SHP77 treated with DMSO at 0.1 percent for 48 hours (cell line): ENCODE data around the gene PDILT.

ENCODE experiments used
- DNase-seq: peaks from one replicate; lab custom pipeline; 2025; lab: John Stamatoyannopoulos, UW

Gene PDILT

DNA sequence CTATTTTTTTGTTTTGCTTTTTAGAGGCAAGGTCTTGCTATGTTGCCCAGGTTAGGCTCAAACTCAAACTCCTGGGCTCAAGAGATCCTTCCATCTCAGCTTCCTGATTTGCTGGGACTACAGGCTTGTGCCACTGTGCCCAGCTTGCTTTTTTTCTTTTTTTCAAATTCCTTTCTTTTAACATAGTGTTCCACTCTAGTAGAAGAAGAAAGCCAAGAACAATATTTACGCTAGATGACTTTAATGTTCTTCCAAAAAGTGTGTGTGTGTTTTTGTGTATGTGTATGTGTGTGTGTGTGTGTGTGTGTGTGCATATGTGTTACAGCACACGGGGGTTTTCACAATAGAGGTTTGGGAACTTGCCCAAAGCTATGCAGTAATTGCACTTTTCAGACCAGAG, 41.3 kb downstream of the PDILT start:
- DNase-seq, result no peak

DNA sequence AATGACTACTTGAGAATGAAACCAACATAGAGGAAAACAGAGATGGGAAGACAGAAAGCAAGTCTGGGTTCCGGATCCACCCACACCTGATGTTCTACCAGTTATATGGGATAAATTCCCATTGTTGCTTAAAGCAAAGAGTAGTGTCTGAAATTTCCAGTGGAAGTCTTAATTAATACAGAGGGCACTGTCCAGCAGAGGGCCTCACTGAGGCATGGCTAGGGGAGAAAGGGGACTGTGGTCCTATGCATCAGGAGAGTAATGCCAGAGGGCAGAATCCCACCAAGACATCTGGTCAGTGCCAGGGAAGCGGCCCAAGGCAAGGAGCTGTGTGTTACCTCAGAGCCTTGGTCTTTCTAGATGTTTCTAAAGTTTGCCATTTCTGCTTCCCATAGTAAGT, 44.5 kb downstream of the PDILT start:
- no peak for DNase-seq

DNA sequence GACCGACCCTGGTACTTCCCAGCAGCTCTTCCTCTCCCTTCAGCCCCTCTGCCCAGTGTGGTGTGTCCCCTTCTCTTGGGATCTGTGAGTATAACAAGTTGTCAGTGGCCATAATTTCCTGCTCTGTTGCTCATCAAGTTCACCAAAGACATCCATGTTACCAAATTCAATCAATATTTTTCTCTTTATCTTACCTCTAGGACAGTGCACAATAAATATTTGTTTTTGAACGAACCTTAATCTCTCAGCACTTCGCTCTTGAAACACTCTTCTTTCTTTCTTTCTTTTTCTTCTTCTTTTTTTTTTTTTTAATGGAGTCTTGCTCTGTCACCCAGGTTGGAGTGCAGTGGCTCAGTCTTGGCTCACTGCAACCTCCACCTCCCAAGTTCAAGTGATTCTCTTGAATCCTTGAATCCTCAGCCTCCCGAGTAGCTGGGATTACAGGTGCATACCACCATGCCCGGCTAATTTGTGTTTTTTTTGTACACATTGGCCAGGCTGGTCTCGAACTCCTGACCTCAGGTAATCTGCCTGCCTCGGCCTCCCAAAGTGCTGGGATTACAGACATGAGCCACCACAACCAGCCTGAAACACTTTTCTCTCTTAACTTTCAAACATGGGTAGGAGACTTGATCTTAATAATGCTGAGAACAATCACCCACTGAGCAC, 49.3 kb downstream of the PDILT start:
- no peak for DNase-seq

DNA sequence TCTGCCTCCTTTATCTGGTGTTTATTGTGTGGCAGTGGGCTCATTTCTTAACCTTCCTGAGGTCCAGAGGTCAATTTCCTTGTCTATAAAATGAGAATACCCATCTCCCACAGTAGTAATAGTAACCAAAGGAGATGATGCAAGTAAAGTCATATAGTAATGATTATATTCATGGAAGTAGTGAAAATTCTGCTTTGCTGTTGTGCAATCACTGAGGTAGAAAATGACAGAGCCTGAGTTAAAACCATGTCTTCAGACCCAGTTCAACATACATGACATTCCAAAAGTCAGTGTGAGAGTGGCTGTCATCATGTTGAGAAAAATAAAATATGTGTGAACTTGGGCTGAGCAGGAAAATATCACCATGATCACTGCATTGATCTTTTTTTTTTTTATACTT, 51.2 kb downstream of the PDILT start:
- DNase-seq, result no peak

DNA sequence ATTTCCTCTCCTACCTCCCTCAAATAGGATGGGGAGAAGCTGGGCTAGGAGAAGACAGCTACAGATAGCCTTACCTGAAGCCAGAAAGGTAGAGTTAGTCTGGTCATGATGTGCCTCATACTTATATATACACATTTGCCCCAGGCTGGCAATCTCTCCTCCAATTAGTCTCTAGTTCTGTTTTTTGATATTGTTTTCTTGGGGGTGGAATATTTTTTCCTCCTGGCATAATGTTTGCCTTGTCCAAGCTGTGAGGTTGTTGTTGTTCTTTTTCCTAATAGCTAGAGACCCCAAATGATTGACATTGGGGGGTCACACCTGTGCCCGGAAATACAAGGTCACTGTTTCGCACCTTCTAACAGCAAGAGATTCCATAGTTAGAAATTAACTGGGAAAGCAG, 51.9 kb downstream of the PDILT start, which contains the start of gene UMOD:
TSS of gene UMOD (minus strand) at position 101 of the 400 bp plus-strand sequence. CDS start 1,978 bp downstream, outside the sequence.
- no peak for DNase-seq

DNA sequence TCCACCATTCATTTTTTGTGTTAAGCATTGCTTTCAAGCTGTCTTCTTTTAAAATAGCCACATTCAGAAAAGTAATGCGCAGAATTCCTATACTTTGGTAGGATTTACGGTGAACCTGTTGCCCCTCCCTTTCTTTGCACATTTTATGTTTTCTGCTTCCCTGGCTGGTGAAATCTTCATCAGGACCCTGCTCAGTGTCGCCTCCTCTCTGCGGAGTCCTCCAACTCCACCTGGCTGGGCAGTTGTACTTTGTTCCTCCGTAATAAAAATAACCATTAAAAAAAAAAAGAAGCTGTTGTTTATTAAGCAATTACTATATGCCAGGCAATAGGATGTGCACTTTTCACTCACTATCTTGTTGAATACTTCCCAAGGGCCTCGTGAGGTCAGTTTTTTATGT, 54.9 kb downstream of the PDILT start:
- no peak for DNase-seq

DNA sequence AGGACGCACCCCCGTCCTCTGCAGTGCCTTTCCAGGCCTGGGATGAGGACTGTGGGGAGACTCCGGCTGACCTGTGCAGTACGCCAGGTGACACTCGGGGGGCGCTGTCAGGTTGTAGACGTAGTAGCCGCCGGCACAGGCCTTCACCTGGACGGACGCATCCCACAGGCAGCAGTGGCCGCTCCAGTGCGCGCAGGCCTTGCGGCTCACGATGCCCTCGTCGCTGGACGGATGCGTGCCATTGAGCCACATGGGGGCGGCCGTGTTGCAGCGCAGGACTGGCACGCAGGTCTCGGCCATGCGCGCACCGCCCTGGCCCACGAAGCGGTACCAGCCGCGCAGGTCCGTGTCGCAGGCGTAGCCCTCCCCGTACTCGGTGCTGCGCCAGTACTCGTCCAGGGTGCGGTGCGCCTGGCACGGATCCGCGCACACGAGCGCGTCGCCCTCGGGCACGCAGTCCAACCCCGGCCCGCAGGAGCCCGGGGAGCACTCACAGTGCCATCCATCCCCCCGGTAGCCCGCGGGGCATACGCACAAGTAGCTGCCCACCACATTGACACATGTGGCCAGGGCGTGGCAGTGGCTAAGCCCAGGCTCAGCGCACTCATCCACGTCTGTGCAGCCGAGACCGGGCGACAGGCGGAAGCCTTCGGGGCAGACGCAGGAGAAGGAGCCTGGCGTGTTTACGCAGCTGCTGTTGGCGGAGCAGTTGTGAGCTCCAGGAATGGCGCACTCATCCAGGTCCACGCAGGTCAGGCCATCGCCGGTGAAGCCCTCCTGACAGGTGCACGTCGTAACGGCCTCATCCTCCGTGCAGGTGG, 56.0 kb downstream of the PDILT start:
- peak; percentile 62 for DNase-seq

DNA sequence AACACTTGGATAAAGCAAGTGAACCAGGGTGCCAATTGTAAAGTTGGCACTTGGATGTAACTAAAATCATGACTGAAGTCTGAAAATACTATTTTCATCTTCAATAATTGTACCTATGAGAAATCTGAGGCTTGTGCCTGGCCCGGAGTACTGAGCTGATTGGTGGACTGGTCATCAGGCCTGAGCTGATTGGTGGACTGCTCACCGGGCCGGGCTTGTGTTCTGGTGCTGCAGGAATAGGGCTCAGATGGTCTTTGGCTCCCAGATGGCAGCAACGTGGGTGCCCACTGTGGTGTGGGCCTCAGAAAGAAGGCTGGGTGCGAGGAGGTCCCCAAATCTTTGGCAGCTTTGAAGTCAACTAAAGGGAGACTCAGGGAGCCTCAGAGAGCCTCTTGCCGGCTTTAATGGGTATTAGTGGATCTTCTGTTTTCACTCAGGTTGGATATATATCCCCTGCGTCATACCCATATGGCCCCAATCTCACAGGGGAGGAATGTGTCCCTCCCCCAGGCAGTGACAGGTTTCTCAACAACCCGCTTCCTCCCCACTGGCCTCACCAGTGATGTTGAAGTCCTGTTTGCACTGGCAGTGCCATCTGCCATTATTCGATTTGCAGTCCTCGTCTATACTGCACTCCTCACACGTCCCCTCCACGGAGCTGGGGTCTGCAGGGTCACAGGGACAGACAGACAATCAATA, 56.7 kb downstream of the PDILT start:
- DNase-seq, result no peak

DNA sequence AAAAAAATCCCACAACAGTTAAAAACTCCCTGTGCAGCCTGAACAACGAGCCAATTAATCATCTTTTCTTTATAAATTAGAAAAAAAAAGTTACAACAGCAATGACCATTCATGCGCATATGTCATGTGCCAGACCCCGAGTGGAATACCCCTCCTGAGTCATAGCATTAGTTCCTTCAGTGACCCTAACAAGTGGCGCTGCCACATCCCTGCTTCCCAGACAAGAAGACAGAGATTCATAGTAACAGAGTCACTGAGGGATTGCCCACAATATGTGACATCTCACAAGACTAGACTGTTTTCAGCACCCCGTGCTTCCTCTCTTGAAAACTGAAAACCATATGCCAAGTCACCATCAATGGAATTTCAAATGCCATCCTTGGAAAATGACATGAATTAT, 59.9 kb downstream of the PDILT start:
- no peak for DNase-seq

DNA sequence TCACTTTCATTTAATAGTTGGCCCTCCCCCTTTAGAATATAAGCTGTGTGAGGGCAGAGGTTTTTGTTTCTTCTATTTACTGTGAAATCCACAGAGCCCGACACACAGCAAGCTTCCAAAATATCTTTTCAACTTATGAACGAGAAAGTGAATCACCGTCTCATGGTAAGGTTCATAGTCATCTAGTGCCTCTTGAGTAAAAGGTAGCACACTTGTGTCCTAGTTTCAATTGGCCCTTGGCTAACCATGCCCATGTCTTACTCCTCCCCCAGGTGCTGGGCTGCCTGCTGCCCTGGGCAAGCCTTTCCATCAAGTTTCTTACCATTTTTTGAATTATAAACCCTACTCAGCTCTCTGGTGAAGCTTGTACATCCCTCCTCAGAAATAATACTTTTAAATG, 64.8 kb downstream of the PDILT start:
- no peak for DNase-seq

DNA sequence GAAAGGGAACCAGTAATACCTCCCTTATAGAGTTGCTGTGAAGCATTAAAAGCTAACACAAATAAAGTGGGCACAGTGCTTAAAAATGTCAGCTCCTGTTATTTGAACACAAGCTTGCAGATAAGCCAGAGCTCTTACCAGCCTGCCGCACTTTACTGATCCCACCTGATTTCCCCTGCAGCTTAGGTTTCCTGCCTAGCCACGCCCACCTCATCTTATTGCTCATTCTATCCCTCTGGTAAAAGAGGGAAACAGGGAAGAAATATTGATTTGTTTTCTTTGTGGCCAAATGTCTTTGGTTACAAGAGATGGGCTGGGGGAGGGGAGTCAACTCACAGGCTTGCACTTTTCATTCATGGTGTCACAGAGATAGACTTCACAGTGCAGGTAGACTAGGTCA, 67.6 kb downstream of the PDILT start:
- DNase-seq, result no peak

DNA sequence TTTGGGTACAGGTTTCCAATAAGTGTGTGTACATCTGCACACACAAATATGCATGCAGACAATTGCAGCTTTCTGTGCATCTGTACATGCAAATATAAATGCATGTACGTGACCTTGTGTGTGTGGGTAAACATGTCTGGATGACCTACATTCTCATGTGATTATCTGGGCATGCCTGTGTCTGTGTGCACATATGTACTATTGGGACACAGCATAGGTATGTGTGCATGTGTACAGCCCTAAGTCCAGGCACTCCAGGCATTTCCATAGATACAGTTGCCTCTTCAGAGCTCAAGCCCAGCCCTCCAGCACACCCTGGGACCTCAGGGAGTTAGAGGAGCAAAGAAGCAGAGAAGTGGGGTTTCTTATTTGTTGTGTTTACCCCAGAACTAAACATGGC, 70.1 kb downstream of the PDILT start:
- DNase-seq, result no peak

DNA sequence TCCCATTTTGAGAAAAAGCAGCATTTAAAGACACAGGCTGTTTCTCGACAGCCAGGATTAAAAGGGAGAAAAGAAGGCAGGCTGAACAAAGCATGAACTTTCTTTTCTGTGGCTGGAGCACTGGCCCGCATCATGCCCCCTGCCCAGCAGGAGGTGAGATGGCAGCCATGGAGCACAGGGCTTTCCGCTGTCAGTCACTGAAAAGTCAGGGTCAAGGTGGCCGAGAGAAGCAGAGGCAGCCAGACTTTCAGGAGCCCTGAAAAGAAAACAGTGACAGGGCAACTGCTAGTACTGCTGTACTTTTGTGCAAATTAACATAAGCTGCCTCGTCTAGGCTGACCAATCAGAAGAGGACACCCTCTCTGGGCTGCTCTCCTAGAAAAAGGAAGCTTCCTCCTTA, 71.4 kb downstream of the PDILT start:
- no peak for DNase-seq

DNA sequence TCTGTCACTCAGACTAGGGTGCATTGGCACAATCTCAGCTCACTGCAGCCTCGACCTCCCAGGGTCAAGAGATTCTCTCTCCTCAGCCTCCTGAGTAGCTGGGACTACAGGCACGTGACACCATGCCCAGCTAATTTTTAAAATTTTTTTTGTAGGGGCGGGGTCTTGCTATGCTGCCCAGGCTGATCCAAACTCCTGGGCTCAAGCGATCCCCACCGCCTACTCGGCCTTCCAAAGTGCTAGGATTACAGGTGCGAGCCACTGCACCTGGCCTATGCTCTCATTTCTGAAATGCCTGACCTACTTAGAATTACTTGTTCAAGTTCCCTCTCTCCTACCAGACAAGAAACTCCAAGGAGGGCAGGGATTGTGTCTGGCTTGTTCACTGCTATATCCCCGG, 72.1 kb downstream of the PDILT start:
- DNase-seq, result no peak

DNA sequence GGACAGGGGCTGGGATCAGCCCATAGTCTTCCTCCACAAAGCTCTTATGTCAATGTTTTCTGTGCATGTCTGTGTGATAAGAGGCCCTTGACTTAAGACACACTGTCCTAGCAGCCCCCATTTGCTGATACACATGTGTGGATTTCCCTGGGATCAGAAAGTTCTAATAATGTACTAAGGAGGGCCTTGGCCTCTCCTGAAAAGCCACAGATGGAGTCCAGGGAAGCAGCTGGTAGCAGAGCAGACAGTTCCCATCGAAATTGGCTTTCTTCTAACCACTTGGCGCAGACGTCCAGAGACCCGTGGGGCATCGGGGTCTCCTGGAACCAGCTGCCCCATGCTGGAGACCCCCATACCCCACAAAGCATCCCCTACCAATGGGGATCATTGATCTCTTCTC, 72.9 kb downstream of the PDILT start:
- no peak for DNase-seq

DNA sequence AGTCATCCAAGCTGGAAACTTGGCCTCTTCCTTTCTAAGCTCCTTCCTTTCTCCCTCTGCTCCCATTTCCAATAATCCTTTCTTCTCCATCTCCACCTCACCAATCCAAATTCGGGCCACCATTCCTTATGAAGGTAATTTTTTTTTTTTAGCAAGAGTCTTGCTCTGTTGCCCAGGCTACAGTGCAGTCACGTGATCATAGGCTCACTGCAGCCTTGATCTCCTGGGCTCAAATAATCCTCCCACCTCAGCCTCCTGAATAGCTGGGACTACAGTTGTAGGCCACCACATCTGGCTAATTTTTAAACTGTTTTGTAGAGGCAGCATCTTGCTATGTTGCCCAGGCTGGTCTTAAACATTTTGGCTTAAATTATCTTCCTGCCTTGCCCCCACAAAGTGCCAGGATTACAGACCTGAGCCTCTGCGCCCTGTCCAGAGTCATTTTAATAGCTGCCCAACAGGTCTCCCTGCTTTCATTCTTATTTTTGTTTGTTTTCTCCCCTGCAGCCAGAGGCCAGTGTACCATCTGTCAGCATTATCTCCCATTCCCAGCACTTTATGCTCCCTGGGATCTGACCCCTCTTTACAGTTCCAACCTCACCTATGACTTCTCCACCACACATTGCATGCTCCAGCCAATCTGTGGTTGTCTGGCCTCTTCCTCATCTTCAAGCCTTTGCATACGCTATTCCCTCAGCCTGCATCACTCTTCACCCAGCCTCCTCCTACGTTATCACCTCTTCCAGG, 75.0 kb downstream of the PDILT start:
- DNase-seq, result no peak

DNA sequence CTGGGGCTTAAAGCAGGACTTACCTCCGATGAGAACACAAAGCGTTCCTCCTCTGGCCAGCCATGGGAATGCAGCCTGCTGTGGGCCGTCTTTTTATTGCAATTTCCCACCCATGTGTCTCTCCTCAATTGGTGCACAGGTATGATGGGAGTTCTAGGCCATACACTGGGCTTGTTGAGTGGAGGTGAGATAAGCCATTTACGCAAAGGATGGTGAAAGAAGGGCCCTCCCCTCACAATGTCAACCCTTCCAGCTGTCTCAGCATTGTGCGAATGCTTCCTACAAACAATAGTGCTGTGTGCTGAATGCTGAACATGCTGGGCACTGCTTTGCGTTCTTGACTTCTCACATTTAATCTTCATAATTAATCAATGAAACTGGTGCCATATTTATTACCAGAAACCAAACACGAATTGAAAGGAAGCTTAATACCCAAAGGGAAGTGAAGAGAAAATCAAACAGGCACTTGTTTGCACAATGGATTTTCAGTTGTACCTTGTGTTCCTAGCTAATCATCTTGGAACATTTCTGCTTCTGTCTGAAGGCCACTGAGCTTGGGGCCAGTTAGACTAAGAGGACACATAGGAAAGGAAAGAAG, 77.0 kb downstream of the PDILT start, which contains the start of gene GP2:
TSS of gene GP2 (minus strand) at position 70 of the 598 bp plus-strand sequence. CDS start 1,082 bp downstream, outside the sequence.
- peak; percentile 47 for DNase-seq

DNA sequence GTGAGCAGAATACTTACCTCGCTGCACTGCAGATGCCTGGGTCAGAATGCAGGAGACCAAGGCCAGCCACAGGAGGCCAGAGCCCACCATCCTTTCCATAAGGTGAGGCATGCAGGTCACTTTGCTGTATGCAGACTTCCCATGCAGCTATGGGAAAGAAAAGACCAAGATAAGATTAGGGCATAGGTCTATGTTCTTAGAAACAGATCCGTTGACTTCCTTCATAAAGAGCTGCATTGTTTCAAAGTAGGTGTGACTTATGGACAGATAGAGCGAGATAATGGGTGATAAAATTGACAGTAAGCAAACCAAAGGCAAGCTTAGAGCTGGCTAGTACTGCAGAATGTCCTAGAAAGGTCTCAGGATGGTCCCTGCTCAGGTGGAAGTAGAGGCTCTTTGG, 78.2 kb downstream of the PDILT start:
- no peak for DNase-seq

DNA sequence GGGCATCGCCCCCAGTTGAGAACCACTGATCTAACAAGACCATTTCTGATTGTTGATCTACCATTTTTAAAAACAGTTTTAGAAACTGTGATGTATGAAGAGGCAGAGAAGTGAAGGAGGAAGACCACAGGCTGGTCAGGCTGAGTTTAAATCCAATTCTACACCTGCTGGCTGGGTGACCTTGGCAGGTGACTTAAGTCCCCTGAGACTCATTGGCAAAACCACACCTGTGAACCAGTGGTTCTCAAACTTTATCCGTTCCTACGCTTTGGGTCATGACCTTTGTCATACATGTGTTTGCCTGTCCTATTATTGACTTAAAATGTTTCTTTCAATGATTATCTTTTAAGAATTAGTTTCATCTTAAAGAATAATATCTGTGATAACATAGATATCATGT, 79.5 kb downstream of the PDILT start:
- DNase-seq, result no peak

DNA sequence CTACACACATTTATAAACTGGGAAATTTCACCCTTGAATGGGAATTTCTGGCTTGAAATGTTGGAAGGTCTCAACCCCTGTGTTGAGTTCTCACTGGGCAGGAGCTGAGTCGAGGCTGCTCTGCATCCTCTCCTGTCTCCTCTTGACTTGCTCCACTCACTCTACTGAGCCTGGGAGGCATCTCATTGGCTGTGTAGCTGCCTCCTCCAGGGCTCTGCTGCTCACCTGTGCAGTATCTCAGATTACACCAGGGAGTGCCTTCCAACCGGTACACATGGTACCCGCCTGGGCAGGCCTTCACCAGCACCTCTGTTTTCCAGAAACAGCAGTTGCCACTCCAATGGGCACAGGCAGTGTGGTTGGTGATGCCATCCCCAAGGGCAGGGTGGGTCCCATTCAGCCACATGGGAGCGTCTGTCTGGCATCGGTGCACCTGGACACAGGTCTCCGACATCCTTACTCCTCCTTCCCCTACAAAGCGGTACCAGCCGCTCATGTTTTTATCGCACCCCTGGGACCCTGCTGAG, 80.9 kb downstream of the PDILT start:
- DNase-seq, result no peak

DNA sequence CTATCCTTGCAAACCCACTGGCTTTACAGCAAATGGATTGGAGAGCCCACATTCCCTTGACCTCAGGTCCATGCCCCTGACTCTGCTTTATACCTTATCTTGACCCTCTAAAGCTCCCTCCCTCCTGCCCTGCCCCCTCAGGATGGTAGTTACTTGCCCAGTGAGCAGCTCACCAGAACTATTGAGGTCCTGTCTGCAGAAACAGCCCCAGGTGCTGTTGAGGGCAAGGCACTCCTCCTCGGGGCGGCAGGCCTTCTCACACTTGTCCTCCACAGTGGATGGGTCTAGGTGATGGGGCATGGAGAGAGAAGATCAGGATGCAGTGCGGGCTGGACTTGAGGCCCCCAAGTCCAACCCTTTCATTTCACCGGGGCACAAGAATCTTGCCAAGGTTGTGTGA, 81.8 kb downstream of the PDILT start:
- no peak for DNase-seq

DNA sequence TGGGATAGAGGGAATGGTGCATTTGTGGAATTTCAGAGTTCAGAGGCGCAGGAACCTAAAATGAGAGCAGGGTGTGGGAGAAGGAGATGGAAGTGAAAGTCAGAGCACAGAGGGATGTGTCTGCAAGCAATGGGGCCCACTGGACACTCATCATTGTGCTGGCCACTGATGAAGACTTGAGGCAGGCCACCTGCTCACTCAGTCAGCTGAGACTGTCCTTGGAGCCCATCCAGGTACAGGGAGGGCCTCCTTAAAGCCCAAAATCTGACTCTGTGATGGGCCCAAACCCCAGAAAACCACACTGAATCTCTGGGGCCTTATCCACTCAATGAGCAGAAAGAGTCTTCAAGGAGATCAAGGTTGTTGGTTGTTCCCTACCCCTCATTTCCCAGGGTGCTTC, 82.9 kb downstream of the PDILT start:
- no peak for DNase-seq
